DND-41 (cell line): ENCODE results near the gene SUSD6.

Experiments used
- ATAC-seq: fragments of 200-7000 bp; cut with Tn5 transposase; 3 replicates; pipeline ENCODE4 v1.9.1; 2021; ENCODE audit warnings: low read depth; ENCODE audit not compliant: insufficient read depth
- DNase-seq: peaks from one replicate; pipeline ENCODE4 v3.0.0-alpha.2; 2020
- H2AFZ ChIP-seq: 2 replicates; pipeline ENCODE4 v1.6.0; 2012; ENCODE audit warnings: low read depth, low read length
- H3K27ac ChIP-seq: 2 replicates; pipeline ENCODE4 v1.5.1; 2012; ENCODE audit warnings: low read length, inconsistent platforms
- H3K27me3 ChIP-seq: fragments of 200-600 bp; sonication (generic); 2 replicates; pipeline ENCODE4 v1.6.0; 2012; ENCODE audit warnings: low read length, mild to moderate bottlenecking, inconsistent platforms; ENCODE audit not compliant: insufficient read depth, poor library complexity
- H3K36me3 ChIP-seq: 2 replicates; pipeline ENCODE4 v1.5.1; 2012; ENCODE audit warnings: low read length, inconsistent platforms; ENCODE audit not compliant: insufficient read depth
- H3K4me1 ChIP-seq: 2 replicates; pipeline ENCODE4 v1.5.1; 2012; ENCODE audit warnings: mild to moderate bottlenecking, low read length; ENCODE audit not compliant: insufficient read depth
- H3K4me2 ChIP-seq: 2 replicates; pipeline ENCODE4 v1.6.0; 2012; ENCODE audit warnings: mild to moderate bottlenecking, moderate library complexity, low read length, inconsistent platforms; ENCODE audit not compliant: insufficient read depth
- H3K4me3 ChIP-seq, 2 experiments: fragments of 200-600 bp in 1 of 2; shearing (Covaris generic) in 1 of 2; 2 replicates each; pipeline ENCODE4 v1.5.1; 2012 to 2016; ENCODE audit warnings: inconsistent platforms in 2 of 2, low read length in 2 of 2, mild to moderate bottlenecking in 2 of 2, low read depth in 1 of 2, moderate library complexity in 1 of 2
- H3K79me2 ChIP-seq: 2 replicates; pipeline ENCODE4 v1.6.0; 2012; ENCODE audit warnings: low read length, inconsistent platforms; ENCODE audit not compliant: insufficient read depth
- H3K9ac ChIP-seq: 2 replicates; pipeline ENCODE4 v1.6.0; 2012; ENCODE audit warnings: low read depth, mild to moderate bottlenecking, inconsistent platforms, low read length, moderate library complexity
- H3K9me3 ChIP-seq: 2 replicates; pipeline ENCODE4 v1.5.1; 2012; ENCODE audit warnings: low read length, moderate library complexity, mild to moderate bottlenecking, inconsistent platforms; ENCODE audit not compliant: insufficient read depth, severe bottlenecking
- H4K20me1 ChIP-seq: 2 replicates; pipeline ENCODE4 v1.6.0; 2012; ENCODE audit warnings: low read length; ENCODE audit not compliant: insufficient read depth
- EZH2 ChIP-seq: IDR thresholded peaks from 3 replicates; pipeline ENCODE4 v1.6.1; 2012; ENCODE audit warnings: borderline replicate concordance, low read depth, mild to moderate bottlenecking, moderate library complexity, low read length, inconsistent platforms; ENCODE audit not compliant: severe bottlenecking
- TF ChIP-seq, protein P1 (sequence below): IDR thresholded peaks from 2 replicates; pipeline ENCODE4 v1.5.1; 2012; ENCODE audit warnings: borderline replicate concordance, low read length, moderate library complexity, mild to moderate bottlenecking; ENCODE audit not compliant: poor library complexity, severe bottlenecking; ENCODE audit errors: extremely low read depth

The SUSD6 gene

GRCh38 chr14:69703047-69704039 lies 91.9 kb downstream of the SUSD6 start:
- Histone ChIP-seq H4K20me1 (peaks cover 3% of the 10 kb centered on the region; the same call in 1 of the 2 replicates), H3K79me2 (no peaks in the 10 kb centered on the region), H3K9ac (no peak overlapping the region), H3K4me3 (no peak overlapping the region), H3K4me1 (no peaks in the 10 kb centered on the region), H3K27me3 (no peaks in the 10 kb centered on the region), H3K4me2 (no peak overlapping the region), H3K27ac (no peak overlapping the region), H3K36me3 (peaks cover 16% of the 10 kb centered on the region), H3K9me3 (no peaks in the 10 kb centered on the region), H2AFZ (no peak overlapping the region)
- TF ChIP-seq, protein P1, sequence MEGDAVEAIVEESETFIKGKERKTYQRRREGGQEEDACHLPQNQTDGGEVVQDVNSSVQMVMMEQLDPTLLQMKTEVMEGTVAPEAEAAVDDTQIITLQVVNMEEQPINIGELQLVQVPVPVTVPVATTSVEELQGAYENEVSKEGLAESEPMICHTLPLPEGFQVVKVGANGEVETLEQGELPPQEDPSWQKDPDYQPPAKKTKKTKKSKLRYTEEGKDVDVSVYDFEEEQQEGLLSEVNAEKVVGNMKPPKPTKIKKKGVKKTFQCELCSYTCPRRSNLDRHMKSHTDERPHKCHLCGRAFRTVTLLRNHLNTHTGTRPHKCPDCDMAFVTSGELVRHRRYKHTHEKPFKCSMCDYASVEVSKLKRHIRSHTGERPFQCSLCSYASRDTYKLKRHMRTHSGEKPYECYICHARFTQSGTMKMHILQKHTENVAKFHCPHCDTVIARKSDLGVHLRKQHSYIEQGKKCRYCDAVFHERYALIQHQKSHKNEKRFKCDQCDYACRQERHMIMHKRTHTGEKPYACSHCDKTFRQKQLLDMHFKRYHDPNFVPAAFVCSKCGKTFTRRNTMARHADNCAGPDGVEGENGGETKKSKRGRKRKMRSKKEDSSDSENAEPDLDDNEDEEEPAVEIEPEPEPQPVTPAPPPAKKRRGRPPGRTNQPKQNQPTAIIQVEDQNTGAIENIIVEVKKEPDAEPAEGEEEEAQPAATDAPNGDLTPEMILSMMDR, result no peak
- TF ChIP-seq EZH2, result no peak
- no peak for ATAC-seq
- no peak for DNase-seq

- H3K4me2 ChIP-seq, result no peak overlapping the region
- TF ChIP-seq, protein P1, result no peak
- no peak for TF ChIP-seq EZH2
- DNase-seq (no peak), ATAC-seq (no peak)
- H3K9me3 ChIP-seq, result no peaks in the 10 kb centered on the region
- peaks cover 3% of the 10 kb centered on the region; the same call in 1 of the 2 replicates for H4K20me1 ChIP-seq
- H3K27me3 ChIP-seq, result no peaks in the 10 kb centered on the region
- H2AFZ ChIP-seq, result no peak overlapping the region
- H3K27ac ChIP-seq, result no peak overlapping the region
- H3K9ac ChIP-seq, result no peak overlapping the region
- H3K4me3 ChIP-seq, result no peak overlapping the region
- peaks cover 25% of the 10 kb centered on the region for H3K36me3 ChIP-seq
- no peaks in the 10 kb centered on the region for H3K4me1 ChIP-seq
- H3K79me2 ChIP-seq, result no peaks in the 10 kb centered on the region
These were observed 92.9 kb downstream of the SUSD6 start for GRCh38 chr14:69704319-69704718.

DNA sequence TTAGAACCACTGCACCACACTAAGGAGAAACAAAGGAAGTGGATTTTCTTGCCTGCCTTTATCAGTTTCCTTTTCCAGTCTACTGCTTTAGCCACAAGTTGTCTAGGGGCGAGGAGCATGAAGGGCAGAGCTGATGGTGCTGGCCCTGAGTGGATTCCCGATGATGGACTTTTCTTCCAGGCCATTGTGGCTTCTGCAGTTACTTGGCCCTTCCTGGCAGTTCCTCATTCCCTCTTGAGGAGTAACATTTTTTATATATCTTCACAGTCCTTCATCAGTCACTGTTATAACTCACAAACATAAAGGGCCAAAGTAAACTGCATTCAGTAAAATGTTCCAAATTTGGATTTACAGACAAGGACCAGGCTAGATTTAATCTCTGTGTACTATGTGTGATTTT lies 94.3 kb downstream of the SUSD6 start:
- H3K4me1 ChIP-seq, result no peaks in the 10 kb centered on the region
- no peak overlapping the region for H3K27ac ChIP-seq
- H3K27me3 ChIP-seq, result no peaks in the 10 kb centered on the region
- ATAC-seq (no peak), DNase-seq (no peak)
- TF ChIP-seq EZH2, result no peak
- TF ChIP-seq, protein P1, result no peak
- H3K79me2 ChIP-seq, result no peaks in the 10 kb centered on the region
- no peak overlapping the region for H3K4me3 ChIP-seq
- H3K4me2 ChIP-seq, result no peak overlapping the region
- peaks cover 35% of the 10 kb centered on the region for H3K36me3 ChIP-seq
- no peaks in the 10 kb centered on the region for H3K9me3 ChIP-seq
- H4K20me1 ChIP-seq, result peaks cover 3% of the 10 kb centered on the region; the same call in 1 of the 2 replicates
- H3K9ac ChIP-seq, result no peak overlapping the region
- no peak overlapping the region for H2AFZ ChIP-seq
